GM12874 (cell line): ENCODE data around the gene MIPEP.

Experiments used
- TF ChIP-seq, protein P1 (sequence below): IDR thresholded peaks from 2 replicates; pipeline ENCODE4 v1.5.1; 2011; ENCODE audit warnings: low read depth, mild to moderate bottlenecking, control low read depth, low read length, moderate library complexity; ENCODE audit not compliant: insufficient read depth

The MIPEP gene

DNA sequence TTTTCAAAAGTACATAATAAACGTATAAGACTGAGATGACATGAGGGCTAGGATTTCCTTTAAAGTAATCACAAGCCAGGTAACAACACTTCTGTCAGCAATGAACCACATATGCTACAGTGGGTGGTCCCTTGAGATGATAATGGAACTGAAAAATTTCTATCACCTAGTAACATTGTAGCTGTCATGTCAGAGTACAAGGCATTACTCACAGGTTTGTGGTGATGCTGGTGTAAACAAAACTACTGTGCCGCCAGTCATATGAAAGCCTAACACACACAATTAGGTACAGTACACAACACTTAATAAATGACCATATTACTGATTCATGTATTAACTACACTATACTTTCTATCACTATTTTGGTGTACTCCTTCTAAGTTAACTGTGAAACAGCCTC, 36.8 kb downstream of the MIPEP start:
- TF ChIP-seq, protein P1, sequence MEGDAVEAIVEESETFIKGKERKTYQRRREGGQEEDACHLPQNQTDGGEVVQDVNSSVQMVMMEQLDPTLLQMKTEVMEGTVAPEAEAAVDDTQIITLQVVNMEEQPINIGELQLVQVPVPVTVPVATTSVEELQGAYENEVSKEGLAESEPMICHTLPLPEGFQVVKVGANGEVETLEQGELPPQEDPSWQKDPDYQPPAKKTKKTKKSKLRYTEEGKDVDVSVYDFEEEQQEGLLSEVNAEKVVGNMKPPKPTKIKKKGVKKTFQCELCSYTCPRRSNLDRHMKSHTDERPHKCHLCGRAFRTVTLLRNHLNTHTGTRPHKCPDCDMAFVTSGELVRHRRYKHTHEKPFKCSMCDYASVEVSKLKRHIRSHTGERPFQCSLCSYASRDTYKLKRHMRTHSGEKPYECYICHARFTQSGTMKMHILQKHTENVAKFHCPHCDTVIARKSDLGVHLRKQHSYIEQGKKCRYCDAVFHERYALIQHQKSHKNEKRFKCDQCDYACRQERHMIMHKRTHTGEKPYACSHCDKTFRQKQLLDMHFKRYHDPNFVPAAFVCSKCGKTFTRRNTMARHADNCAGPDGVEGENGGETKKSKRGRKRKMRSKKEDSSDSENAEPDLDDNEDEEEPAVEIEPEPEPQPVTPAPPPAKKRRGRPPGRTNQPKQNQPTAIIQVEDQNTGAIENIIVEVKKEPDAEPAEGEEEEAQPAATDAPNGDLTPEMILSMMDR = no peak

DNA sequence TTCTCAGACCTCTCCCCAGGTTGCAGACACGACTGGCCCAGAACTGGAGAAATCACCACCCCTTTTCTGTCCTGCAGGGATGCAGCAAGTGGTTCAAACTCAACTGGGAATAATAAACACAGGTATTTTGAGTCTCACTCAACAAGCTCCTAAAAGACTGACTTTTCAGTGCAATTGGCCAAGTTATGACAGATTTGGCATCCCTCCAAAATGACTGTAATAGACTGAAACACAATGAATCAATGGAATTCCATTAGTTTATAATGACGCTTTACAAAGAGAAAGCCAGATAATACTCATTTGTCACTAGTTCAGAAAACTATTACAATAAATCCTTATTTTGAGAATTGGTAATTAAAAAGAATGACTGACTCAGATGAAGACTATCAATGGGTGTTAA, 38.1 kb downstream of the MIPEP start:
- TF ChIP-seq, protein P1 = no peak

DNA sequence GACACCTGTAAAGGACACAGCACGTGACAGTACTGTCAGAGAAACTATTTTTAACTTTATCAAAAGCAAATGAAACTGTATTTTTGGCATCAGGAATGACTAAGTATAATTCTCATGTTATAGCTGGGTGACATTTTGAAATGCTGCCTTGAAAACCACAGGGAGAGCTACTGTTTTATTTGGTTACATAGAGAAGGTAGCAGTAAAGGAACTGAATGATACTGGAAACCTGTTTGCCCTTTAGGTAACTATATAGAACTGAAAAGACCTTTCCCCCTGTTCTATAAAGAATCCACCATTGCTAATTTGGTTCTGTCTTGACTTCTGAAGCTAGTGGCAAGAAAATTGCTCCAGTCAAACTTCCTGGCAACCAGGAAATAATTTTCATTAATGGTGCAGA, 39.1 kb downstream of the MIPEP start:
- TF ChIP-seq, protein P1 = no peak

DNA sequence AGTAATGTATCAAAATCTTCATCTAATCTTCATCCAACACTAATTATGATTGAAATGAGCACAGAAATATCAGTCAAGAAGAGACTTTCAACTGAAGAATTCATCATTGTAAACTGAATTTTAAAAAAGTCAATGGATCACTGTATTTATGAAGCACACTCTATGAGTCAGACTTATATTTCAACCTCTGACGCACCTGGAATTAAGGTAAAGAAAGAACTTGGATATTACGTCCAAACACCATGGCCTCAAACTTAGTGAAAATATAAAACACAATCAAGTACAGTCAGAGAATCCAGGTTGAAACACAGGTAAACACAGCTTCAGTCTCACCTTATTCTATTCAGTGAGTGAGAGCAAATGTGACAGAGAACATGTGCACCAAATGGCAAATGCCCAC, 39.5 kb downstream of the MIPEP start:
- TF ChIP-seq, protein P1 = no peak

DNA sequence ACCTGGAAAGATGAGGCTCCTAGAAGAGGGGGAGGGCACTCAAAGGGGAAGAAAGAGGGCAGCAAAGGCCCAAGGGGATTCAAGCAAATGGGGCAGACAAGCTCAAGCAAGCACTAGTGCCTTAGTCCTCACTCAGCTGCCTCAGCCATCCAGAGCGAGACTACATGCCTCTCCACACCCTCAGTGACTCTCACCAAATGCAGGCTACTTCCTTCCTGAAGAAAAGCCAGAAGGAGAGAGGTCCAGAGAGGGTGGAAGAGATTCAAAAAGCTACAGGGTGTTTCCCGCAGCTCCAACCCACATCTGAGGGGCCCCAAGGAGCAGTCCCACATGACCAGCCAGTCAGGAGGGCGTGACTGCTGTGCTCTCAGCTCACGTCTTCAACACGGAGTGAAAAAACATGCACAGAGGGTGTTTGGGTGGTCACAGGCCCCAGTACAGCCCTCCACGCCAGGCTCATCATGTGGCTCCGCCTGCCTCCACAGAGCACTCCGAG, 40.5 kb downstream of the MIPEP start:
- TF ChIP-seq, protein P1 = no peak

DNA sequence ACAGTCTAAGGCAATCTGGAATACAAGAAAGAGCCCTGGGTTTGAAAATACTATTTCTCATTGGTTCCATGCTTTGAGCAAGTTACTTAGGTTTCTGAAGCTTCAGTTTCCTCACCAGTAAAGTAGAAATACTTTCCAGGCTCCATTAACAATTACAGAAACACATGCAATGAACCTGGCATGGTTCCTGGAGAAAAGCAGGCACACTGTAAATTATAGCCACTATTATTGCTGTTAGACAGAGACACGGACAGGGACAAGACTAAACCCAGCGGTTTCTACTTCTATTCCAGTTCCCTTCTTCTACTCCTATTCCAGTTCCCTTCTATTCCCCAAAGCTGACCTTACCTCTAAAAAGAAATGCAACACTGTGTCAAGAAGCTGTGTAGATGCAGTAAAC, 41.2 kb downstream of the MIPEP start:
- TF ChIP-seq, protein P1 = no peak

DNA sequence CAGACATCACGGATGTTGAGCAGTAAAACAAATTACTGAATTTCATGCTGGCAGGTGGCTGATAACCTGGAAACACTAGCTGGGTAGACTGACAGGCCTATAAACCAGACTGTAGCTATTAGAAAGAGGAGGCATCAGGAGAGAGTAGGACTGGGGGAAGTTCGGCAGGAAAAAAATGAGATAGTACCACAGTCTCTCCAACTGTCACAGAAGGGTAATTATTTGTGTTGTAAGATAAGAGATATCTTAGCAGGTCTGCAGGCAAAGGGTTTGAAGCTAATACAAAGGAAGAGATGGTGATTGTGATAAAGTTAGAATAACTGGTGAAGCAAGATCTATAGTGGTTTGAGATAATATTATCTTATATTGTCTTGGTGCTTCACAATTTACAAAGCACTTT, 41.7 kb downstream of the MIPEP start:
- TF ChIP-seq, protein P1 = no peak
